Measurements from ENCODE around the gene PSD4. TPM values are rescaled to one million over a fixed set of nuclear protein-coding genes. Genes with fewer than 3 reads are reported as not detected.

The PSD4 gene
- total and polyA plus RNA-seq, 2 of the 8 experiments (the other 6 are each of a cell fraction or from before 2014, with no cell fraction given), result 0.53 to 1.2 TPM

- no peak overlapping the region for H3K4me2 ChIP-seq (ENCODE audit: insufficient read depth in 1 of 2, low read depth in 2 of 2, low read length in 2 of 2)
- H2AFZ ChIP-seq (ENCODE audit: low read length), result no peak overlapping the region
- H3K9ac ChIP-seq (replicated peaks in 1 of 4; ENCODE audit: extremely low read depth in 1 of 4, low read depth in 3 of 4, low read length in 3 of 4), result no peak overlapping the region
- FAIRE-seq, result no peak
- no peak overlapping the region for H4K5ac ChIP-seq (ENCODE audit: insufficient read length, low read depth, low read length)
- H4K8ac ChIP-seq (ENCODE audit: extremely low read depth, insufficient read depth, low read length), result no peak overlapping the region
- 92% methylated on average over 8 of the region's 10 CpGs; no CpG with 5 or more reads in 1 of the 2 experiments for WGBS, 2 experiments (ENCODE audit: extremely low coverage in 1 of 2, insufficient coverage in 1 of 2, insufficient read length in 1 of 2, insufficient replicate concordance in 2 of 2, low coverage in 1 of 2, low lambda C conversion rate in 2 of 2, missing lambda C conversion rate in 1 of 2)
- no peaks in the 10 kb centered on the region for H3K9me3 ChIP-seq (ENCODE audit: insufficient read depth in 2 of 2, low read depth in 1 of 2, low read length in 1 of 2)
- H3K27ac ChIP-seq (ENCODE audit: low read depth, low read length), result no peak overlapping the region
- peaks cover 0 to 6% (median 3%) of the 10 kb centered on the region in 4 experiments; a peak in 3 of 7 replicates for H3K4me1 ChIP-seq (replicated peaks in 1 of 4; ENCODE audit: control insufficient read depth in 3 of 4, insufficient read depth in 4 of 4, low read length in 3 of 4)
- no peaks in the 10 kb centered on the region for H3K79me1 ChIP-seq (ENCODE audit: low read depth, low read length)
- H3K79me2 ChIP-seq (ENCODE audit: control insufficient read depth in 1 of 2, insufficient read depth in 2 of 2, low read length in 2 of 2), result no peaks in the 10 kb centered on the region
- H3K23ac ChIP-seq (ENCODE audit: insufficient read length), result no peak overlapping the region
- H2BK120ac ChIP-seq (replicated peaks; ENCODE audit: low read depth, low read length), result no peak overlapping the region
- H3K4ac ChIP-seq (replicated peaks; ENCODE audit: insufficient read length, low read depth, low read length), result no peak overlapping the region
- H3K4me3 ChIP-seq (ENCODE audit: extremely low read depth in 1 of 4, insufficient read depth in 2 of 4, low read depth in 3 of 4, low read length in 4 of 4), result no peak overlapping the region
- H3K56ac ChIP-seq (replicated peaks; ENCODE audit: insufficient read length, low read depth, low read length), result no peak overlapping the region
- H2BK12ac ChIP-seq (ENCODE audit: low read depth, low read length), result no peak overlapping the region
- H2BK20ac ChIP-seq (ENCODE audit: low read length), result no peak overlapping the region
- no peak overlapping the region for H3K14ac ChIP-seq (ENCODE audit: insufficient read length)
- H2BK5ac ChIP-seq (ENCODE audit: low read depth, low read length), result no peak overlapping the region
- H2BK15ac ChIP-seq (ENCODE audit: low read length), result no peak overlapping the region
- no peak for DNase-seq (ENCODE audit: low read depth in 1 of 2, low spot score in 2 of 2)
- H2AK5ac ChIP-seq (ENCODE audit: low read depth, low read length), result no peak overlapping the region
- H3K36me3 ChIP-seq (ENCODE audit: control insufficient read depth in 2 of 4, insufficient read depth in 4 of 4, low read length in 3 of 4), result no peaks in the 10 kb centered on the region
- peaks cover 4% of the 10 kb centered on the region; the same call in 1 of the 2 replicates for H3K23me2 ChIP-seq (ENCODE audit: low read depth, low read length)
- H4K91ac ChIP-seq (replicated peaks; ENCODE audit: insufficient read length, low read length), result no peak overlapping the region
- no peaks in the 10 kb centered on the region for H4K20me1 ChIP-seq (replicated peaks in 1 of 2; ENCODE audit: control insufficient read depth in 1 of 2, insufficient read depth in 2 of 2, low read length in 2 of 2)
- H3K18ac ChIP-seq (ENCODE audit: extremely low read depth, low read length), result no peak overlapping the region
- peaks cover 2 to 15% (median 11%) of the 10 kb centered on the region in 4 experiments; a peak in 6 of 7 replicates for H3K27me3 ChIP-seq (replicated peaks in 1 of 4; ENCODE audit: control insufficient read depth in 3 of 4, extremely low read depth in 1 of 4, insufficient read depth in 3 of 4, low read length in 3 of 4)
- POLR2A ChIA-PET (ENCODE audit: partially characterized antibody), result no interaction called here
- CTCF ChIA-PET (ENCODE audit: partially characterized antibody), result interaction anchor here (0.6 to 8.4 kb wide), 9 partner anchors 8 to 139 kb away, joined by 3 to 85 read pairs (median 5); no protein-coding TSS in a partner anchor
- no peak for TF ChIP-seq JUND (IDR thresholded peaks at IDR 0.05; ENCODE audit: low read length)
- no peak for TF ChIP-seq KDM1A (IDR thresholded peaks at IDR 0.05; ENCODE audit: borderline replicate concordance, low read length)
- TF ChIP-seq ZNF274 (IDR thresholded peaks at IDR 0.05; ENCODE audit: borderline replicate concordance, extremely low read depth, low read length), result no peak
- no peak for TF ChIP-seq SRF (IDR thresholded peaks at IDR 0.05; ENCODE audit: low read depth, low read length)
- TF ChIP-seq SP4 (IDR thresholded peaks at IDR 0.05; ENCODE audit: low read length), result no peak
- no peak for TF ChIP-seq SIX5 (IDR thresholded peaks at IDR 0.05; ENCODE audit: low read depth, low read length)
- no peak for TF ChIP-seq TEAD4 (IDR thresholded peaks at IDR 0.05; ENCODE audit: low read depth, low read length)
- no peak for TF ChIP-seq PHF8 (conservative IDR thresholded peaks at IDR 0.05; ENCODE audit: low read depth, low read length)
- no peak for TF ChIP-seq RAD21 (IDR thresholded peaks at IDR 0.05 in 1 of 2, conservative IDR thresholded peaks at IDR 0.05 in 1 of 2; ENCODE audit: low read depth in 2 of 2, low read length in 2 of 2)
- TF ChIP-seq MAX (IDR thresholded peaks at IDR 0.05), result no peak
- no peak for TF ChIP-seq SUZ12 (IDR thresholded peaks at IDR 0.05; ENCODE audit: low read length)
- no peak for TF ChIP-seq POLR2AphosphoS5 (IDR thresholded peaks at IDR 0.05; ENCODE audit: low read depth, low read length)
- no peak for TF ChIP-seq HDAC6 (IDR thresholded peaks at IDR 0.05; ENCODE audit: low read depth, low read length)
- no peak for TF ChIP-seq POLR2A (IDR thresholded peaks at IDR 0.05; ENCODE audit: control extremely low read depth in 1 of 2, low read depth in 2 of 2, low read length in 2 of 2)
- no peak for TF ChIP-seq NANOG (IDR thresholded peaks at IDR 0.05; ENCODE audit: insufficient read depth, low read depth, low read length, poor library complexity, severe bottlenecking)
These were observed 11.6 kb upstream of the PSD4 start for GRCh38 chr2:113162173-113162572.
